Central memory CD8-positive, alpha-beta T cell (primary cell): ENCODE data around the gene TBC1D7.

ENCODE experiments used
- ATAC-seq: fragments of 150-1000 bp; cut with Tn5 transposase; replicated peaks from 2 replicates; pipeline ENCODE4 v1.10.0; 2022; ENCODE audit warnings: mild to moderate bottlenecking, moderate FRiP score, moderate number of reproducible peaks; ENCODE audit not compliant: poor library complexity, severe bottlenecking; ENCODE audit errors: extremely low read depth
- DNase-seq, 2 donors: peaks; one replicate each; pipeline ENCODE4 v3.0.0; 2021; ENCODE audit warnings: low spot score in 2 of 2
- H3K27ac Mint-ChIP-seq: one replicate; pipeline ENCODE4 v1.8.0; 2022; ENCODE audit warnings: low read depth, mild to moderate bottlenecking, moderate library complexity, mixed read lengths
- H3K27me3 Mint-ChIP-seq: one replicate; pipeline ENCODE4 v1.8.0; 2022; ENCODE audit warnings: mixed read lengths
- H3K36me3 Mint-ChIP-seq: one replicate; pipeline ENCODE4 v1.8.0; 2022; ENCODE audit warnings: mild to moderate bottlenecking, moderate library complexity, mixed read lengths; ENCODE audit not compliant: insufficient read depth
- H3K4me1 Mint-ChIP-seq: one replicate; pipeline ENCODE4 v1.8.0; 2022; ENCODE audit warnings: mixed read lengths
- H3K4me3 Mint-ChIP-seq: one replicate; pipeline ENCODE4 v1.8.0; 2022; ENCODE audit warnings: mild to moderate bottlenecking, moderate library complexity, mixed read lengths
- H3K9me3 Mint-ChIP-seq: one replicate; pipeline ENCODE4 v1.8.0; 2022; ENCODE audit warnings: mixed read lengths

Gene TBC1D7

DNA sequence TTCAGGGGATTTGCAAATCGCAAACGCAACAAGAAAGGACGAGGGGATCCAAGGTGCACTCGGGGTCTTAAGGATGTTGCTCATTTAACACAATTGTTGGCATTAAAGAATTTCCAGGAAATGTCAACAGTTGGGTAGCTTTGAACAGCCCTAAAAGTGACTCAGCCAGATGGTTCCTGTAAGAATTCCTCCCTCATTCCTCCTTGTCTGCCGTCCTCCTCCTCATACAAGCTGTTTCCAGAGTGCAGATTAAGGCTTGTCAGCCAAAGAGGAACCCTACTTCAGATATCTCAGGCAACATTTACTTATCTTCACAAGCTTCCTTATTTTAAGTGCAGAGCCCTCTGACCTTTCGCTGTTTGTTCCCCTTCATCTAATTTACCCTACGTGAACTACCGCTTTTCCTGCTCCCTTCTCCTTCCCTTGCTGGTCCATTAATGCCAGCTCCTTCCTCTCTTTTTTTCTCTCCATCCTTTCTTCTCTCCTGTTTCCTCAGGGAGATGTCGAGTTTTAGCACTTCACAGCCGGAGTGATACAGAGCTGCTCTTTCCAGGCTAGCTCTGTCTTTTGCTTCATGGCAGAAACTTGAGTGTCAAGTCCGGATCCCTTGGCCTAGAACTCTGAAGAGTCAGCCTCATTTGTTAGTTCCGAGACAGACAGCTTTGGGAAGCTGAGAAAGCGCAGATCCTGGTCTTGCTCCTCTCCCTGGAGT is 26.1 kb upstream of the TBC1D7 start:
- Mint-ChIP-seq H3K4me1 (peaks cover 39% of the 10 kb centered on the region), H3K36me3 (peaks cover 4% of the 10 kb centered on the region), H3K9me3 (no peaks in the 10 kb centered on the region), H3K27ac (peak overlapping the region; percentile 96), H3K4me3 (peak overlapping the region; percentile 83), H3K27me3 (no peaks in the 10 kb centered on the region)
- no peak for ATAC-seq
- DNase-seq = no peak

DNA sequence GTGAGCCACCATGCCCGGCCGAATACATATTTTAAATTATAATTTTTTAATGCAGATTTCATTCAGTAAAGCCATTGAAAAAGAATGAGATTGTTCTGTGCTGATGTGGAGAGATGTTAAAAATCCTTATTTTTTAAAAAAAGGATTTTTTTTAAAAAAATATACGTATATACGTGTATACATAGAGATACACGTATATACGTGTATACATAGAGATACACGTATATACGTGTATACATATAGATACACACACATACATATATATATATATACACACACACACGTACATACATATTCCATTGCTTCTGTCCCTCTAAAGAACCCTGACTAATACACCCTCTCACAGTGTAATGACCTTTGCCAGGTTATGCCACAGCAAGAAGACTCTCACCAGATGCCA is 23.8 kb upstream of the TBC1D7 start:
- Mint-ChIP-seq H3K9me3 (no peaks in the 10 kb centered on the region), H3K4me1 (peaks cover 34% of the 10 kb centered on the region), H3K27ac (no peak overlapping the region), H3K4me3 (no peak overlapping the region), H3K27me3 (no peaks in the 10 kb centered on the region), H3K36me3 (peaks cover 4% of the 10 kb centered on the region)
- DNase-seq (no peak), ATAC-seq (no peak)

DNA sequence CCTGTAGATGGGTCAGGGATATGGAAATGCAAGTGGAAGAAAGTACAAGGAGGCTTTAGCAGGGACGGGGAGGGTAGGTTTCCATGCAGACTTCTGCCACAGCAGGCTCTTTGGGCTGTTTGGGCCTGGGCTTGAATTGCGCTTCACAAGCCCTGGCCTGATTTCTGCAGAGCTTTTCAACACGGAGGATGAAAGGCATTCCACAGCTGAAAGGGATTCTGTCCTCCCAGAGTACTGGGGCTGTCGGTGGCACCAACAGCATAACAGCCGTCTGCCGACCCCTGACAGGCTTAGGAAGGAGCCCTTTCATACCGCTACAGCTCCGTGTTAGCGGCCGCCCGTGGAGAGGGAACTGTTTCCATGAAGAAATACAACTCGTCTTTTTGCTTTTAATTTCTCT is 22.9 kb upstream of the TBC1D7 start:
- DNase-seq (no peak), ATAC-seq (no peak)
- Mint-ChIP-seq H3K4me1 (peaks cover 28% of the 10 kb centered on the region), H3K27me3 (no peaks in the 10 kb centered on the region), H3K36me3 (peaks cover 4% of the 10 kb centered on the region), H3K4me3 (no peak overlapping the region), H3K27ac (no peak overlapping the region), H3K9me3 (no peaks in the 10 kb centered on the region)

- Mint-ChIP-seq H3K27ac (no peak overlapping the region), H3K27me3 (no peaks in the 10 kb centered on the region), H3K4me1 (peaks cover 14% of the 10 kb centered on the region), H3K9me3 (no peaks in the 10 kb centered on the region), H3K36me3 (peaks cover 2% of the 10 kb centered on the region), H3K4me3 (no peak overlapping the region)
- DNase-seq (no peak), ATAC-seq (no peak)
These were observed 21.6 kb upstream of the TBC1D7 start for GRCh38 chr6:13349811-13350506.

DNA sequence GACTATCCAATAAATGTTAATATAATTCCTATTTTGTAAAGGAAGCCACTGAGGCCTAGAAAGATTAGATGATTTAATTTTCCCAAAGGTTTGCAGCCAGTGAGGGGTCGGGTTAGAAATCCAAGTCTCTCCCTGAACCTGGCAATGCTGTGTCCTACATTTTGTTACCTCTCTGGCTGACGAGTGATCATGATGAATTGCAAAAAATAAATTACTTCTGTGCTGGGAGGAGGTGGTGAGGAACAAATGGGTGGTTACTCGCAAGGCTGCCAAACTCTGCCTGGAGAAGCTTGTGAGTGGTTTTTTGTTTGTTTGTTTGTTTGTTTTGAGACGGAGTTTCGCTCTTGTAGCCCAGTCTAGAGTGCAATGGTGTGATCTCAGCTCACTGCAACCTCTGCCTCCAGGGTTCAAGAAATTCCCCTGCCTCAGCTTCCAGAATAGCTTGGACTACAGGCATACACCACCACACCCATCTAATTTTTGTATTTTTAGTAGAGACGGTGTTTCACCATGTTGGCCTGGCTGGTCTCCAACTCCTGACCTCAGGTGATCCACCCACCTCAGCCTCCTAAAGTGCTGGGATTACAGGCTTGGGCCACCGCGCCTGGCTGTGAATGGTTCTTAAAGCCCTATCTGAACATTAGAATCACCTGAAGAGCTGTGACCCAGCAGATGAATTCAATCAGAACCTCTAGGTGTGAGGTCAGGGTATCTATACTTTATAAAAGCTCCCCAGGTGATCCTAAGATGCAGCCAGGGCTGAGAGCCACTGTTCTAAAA is 20.2 kb upstream of the TBC1D7 start:
- H3K36me3 Mint-ChIP-seq = no peaks in the 10 kb centered on the region
- H3K4me3 Mint-ChIP-seq = no peak overlapping the region
- H3K27ac Mint-ChIP-seq = no peak overlapping the region
- no peaks in the 10 kb centered on the region for H3K9me3 Mint-ChIP-seq
- no peaks in the 10 kb centered on the region for H3K27me3 Mint-ChIP-seq
- ATAC-seq (no peak), DNase-seq (no peak)
- peaks cover 3% of the 10 kb centered on the region for H3K4me1 Mint-ChIP-seq

DNA sequence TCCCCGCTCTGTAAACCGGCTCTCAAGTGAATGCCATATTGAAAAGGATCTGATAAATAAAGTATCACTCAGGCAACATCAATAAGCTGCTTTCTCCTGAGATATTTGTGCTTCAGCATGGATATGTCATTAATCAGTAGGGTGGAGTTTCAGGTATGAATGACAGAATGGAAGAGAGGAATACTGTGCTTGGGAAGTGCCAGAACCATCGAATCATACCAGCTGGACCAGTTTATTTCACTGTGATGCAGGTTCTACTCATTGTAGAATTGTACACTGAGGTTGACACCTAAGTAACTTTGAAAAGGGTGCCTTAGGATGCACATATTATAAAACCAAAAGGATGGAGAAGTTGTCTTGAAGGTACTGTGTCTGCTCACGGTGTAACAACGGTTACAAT is 17.9 kb upstream of the TBC1D7 start:
- DNase-seq = no peak
- no peak overlapping the region for H3K27ac Mint-ChIP-seq
- no peaks in the 10 kb centered on the region for H3K27me3 Mint-ChIP-seq
- H3K36me3 Mint-ChIP-seq = peaks cover 1% of the 10 kb centered on the region
- H3K9me3 Mint-ChIP-seq = no peaks in the 10 kb centered on the region
- H3K4me3 Mint-ChIP-seq = no peak overlapping the region
- ATAC-seq = no peak
- H3K4me1 Mint-ChIP-seq = no peaks in the 10 kb centered on the region

GRCh38 chr6:13342414-13343019 is 14.2 kb upstream of the TBC1D7 start:
- no peak overlapping the region for H3K27ac Mint-ChIP-seq
- no peak for ATAC-seq
- H3K36me3 Mint-ChIP-seq = peaks cover 1% of the 10 kb centered on the region
- no peaks in the 10 kb centered on the region for H3K9me3 Mint-ChIP-seq
- DNase-seq = no peak
- no peaks in the 10 kb centered on the region for H3K4me1 Mint-ChIP-seq
- H3K4me3 Mint-ChIP-seq = no peak overlapping the region
- no peaks in the 10 kb centered on the region for H3K27me3 Mint-ChIP-seq

GRCh38 chr6:13339863-13340630 is 11.7 kb upstream of the TBC1D7 start:
- ATAC-seq = no peak
- Mint-ChIP-seq H3K27ac (no peak overlapping the region), H3K36me3 (peaks cover 1% of the 10 kb centered on the region), H3K4me1 (no peaks in the 10 kb centered on the region), H3K9me3 (no peaks in the 10 kb centered on the region), H3K4me3 (no peak overlapping the region), H3K27me3 (no peaks in the 10 kb centered on the region)
- no peak for DNase-seq

GRCh38 chr6:13338038-13338437 is 9.7 kb upstream of the TBC1D7 start:
- Mint-ChIP-seq H3K36me3 (peaks cover 1% of the 10 kb centered on the region), H3K27ac (no peak overlapping the region), H3K27me3 (no peaks in the 10 kb centered on the region), H3K9me3 (no peaks in the 10 kb centered on the region), H3K4me1 (no peaks in the 10 kb centered on the region), H3K4me3 (no peak overlapping the region)
- no peak for DNase-seq
- ATAC-seq = no peak

DNA sequence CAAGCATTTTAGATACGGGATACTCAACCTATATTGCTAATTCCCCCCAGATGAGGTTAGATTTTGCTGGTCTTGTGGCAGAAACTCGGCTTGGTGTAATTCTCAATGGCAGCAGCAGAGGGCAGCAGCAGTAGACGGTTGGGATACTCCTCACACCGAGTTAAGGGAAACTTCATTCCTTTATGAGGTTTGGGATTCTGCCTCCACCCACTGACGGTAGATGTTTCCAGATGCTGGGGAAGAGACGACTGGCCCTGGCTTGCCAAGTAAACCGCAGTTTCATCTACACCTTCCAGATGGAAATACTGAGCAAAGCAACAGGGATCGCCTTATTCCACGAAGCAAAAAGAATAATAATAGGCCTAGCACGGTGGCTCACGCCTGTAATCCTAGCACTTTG is 8.2 kb upstream of the TBC1D7 start:
- DNase-seq (peak; percentile 54 to 73), ATAC-seq (peak; percentile 56)
- no peak overlapping the region for H3K27ac Mint-ChIP-seq
- no peaks in the 10 kb centered on the region for H3K36me3 Mint-ChIP-seq
- H3K9me3 Mint-ChIP-seq = no peaks in the 10 kb centered on the region
- H3K4me3 Mint-ChIP-seq = no peak overlapping the region
- H3K27me3 Mint-ChIP-seq = no peaks in the 10 kb centered on the region
- H3K4me1 Mint-ChIP-seq = no peaks in the 10 kb centered on the region

GRCh38 chr6:13334953-13335352 is 6.6 kb upstream of the TBC1D7 start:
- DNase-seq = no peak
- no peaks in the 10 kb centered on the region for H3K27me3 Mint-ChIP-seq
- no peaks in the 10 kb centered on the region for H3K36me3 Mint-ChIP-seq
- no peak overlapping the region for H3K4me3 Mint-ChIP-seq
- H3K9me3 Mint-ChIP-seq = no peaks in the 10 kb centered on the region
- no peaks in the 10 kb centered on the region for H3K4me1 Mint-ChIP-seq
- no peak overlapping the region for H3K27ac Mint-ChIP-seq
- no peak for ATAC-seq

DNA sequence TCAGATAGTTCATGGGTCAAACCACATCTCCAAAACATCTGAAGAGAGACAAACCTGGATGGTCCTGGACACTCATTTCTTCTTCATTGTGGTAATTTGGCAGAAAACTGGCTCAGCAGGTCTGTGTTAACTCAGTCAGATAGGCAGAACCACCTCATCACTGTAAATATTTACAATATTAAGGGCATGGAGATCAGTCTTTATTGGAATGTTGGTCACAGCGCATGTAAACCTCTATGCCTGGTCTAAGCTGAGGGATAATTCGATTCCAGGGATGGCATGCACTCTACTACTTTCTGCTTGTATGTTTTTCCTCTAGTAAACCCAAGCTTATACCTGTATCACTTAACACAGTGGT is 4.0 kb upstream of the TBC1D7 start:
- Mint-ChIP-seq H3K4me1 (peaks cover 15% of the 10 kb centered on the region), H3K36me3 (peaks cover 9% of the 10 kb centered on the region), H3K4me3 (no peak overlapping the region), H3K9me3 (no peaks in the 10 kb centered on the region), H3K27me3 (no peaks in the 10 kb centered on the region), H3K27ac (no peak overlapping the region)
- ATAC-seq = no peak
- DNase-seq = no peak
